Measurements from ENCODE around the gene SLC12A7.
A peak's percentile ranks its signal among the peaks of the same experiment; 100 is the strongest.
"Not testable (repeated sequence)": the region's sequence is repeated elsewhere in the genome, so short reads cannot be mapped to it uniquely, and the experiment has no call there.

SLC12A7 gene

DNA sequence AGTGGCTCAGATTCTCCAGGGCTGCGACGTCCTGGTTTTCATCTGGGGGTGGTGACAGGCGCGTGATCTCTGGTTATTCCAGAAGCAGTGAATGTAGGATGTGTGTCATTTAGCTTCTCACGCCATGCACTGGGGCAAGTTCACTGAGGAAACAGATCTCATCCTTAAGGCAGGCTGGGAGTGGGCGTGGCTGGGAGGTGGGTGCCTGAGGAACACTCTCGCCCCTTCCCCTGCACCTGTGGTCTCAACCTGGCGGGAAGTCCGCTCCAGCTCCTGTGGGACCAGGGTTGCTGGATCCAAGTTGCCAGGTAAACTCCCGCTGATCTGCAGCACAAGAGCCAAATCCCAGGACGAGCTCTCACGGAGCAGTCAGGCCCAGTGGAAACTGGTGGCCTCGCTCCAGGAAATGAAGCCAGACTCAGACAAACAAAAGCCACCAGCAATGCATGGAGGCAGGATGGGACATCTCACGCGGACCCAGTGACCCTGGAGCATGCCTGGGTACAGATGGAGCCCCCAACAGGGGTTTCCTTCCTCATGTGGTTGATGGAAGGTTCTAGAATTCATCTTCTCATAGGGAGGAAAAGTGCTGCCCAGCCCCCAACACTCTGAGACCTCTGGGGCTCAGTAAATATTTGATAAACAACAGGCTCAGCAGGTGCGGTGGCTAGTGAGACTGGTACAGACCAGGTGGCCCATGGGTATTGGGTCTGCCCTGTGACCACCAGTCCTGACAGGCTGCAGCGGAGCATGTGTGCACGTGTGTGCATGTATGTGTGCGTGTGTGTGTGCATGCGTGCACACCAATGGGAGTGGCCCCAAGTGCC is 16.3 kb upstream of the SLC12A7 start:
- DNase-seq: no peak

DNA sequence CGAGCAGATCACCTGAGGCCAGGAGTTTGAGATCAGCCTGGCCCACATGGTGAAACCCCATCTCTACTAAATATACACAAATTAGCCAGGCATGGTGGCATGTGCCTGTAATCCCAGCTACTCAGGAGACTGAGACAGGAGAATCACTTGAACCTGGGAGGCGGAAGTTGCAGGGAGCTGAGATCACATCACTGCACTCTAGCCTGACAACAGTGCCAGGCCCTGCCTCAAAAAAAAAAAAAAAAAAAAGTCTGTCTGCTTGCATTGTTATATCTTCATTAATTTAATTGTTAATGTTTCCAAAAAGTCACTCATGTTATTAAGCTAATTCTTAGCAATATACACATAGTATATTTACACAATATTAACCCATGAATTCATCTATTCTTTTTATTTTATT is 13.8 kb upstream of the SLC12A7 start:
- DNase-seq: not testable (repeated sequence)

- DNase-seq: no peak
These were observed 13.1 kb upstream of the SLC12A7 start for GRCh38 chr5:1125030-1125357.

DNA sequence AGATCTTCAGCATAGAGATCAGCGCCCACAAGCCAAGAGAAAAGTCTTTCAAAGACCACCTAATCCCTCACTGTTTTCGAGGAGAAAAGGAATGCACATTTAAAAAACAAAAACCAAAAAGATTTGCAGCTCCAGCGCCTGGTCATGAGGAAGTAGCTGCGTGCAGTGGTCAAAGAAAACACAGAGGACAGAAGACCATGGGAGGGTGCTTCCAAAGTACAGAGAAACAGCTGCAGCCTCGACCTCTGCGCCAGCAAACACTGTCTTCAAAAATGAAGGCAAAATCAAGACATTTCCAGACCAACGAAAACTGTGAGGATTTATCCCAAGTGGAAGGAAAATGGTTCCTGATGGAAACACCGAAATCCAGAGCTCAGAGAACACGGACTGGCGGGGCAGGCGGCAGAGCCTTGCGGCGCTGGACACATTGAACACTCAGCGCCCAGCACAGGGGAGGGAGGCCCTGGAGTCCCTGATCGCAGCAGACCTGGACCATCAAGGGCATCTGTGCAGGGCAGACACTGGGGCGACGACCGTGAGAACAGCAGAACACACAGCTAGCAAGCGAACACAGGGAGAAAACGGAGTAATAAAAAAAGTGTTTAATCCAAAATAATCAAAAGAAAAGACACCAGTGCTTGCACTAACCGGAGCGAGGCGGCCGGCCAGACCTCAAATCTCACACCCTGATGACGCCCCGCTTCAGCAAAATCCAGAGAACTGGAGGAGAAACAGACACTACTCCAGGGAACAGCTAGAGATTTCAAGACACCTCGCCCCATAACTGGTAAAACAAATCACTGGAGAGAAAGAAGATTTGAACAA is 12.6 kb upstream of the SLC12A7 start:
- DNase-seq: no peak

DNA sequence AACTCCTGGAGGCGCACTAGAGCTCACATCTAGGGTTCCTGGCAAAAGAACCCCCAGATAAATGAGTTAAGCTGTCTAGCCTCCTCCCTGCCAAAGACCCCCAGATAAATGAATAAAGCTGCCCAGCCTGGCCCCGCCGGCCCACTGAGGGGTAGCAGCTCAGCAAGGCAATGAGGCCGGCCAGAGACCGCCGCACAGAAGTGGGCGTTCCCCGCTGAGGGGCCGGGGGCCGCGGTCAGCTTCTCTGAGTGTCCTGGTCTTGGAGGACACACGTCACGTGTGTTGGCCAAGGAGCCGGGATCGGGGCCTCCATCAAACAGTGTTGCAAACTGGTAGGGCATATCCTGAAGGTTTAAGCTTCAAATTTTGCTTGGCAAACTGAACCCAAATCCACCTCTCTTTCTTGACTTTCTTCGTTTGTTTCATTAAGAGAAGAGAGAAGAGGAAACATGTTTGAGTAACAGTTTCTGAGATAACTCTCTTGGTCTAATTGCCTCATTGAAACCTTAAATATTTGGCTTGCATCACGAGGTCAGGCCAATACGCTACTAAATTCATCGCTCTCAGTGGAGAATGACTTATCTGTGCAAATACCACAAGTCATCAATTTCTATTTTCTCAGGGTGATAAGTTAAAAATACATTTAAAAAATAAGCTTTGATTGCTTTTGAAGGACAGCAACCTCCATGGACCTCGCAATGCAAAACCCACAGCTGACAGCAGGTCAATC is 11.7 kb upstream of the SLC12A7 start:
- no peak for DNase-seq

GRCh38 chr5:1122511-1123294 is 10.8 kb upstream of the SLC12A7 start:
- DNase-seq: no peak

DNA sequence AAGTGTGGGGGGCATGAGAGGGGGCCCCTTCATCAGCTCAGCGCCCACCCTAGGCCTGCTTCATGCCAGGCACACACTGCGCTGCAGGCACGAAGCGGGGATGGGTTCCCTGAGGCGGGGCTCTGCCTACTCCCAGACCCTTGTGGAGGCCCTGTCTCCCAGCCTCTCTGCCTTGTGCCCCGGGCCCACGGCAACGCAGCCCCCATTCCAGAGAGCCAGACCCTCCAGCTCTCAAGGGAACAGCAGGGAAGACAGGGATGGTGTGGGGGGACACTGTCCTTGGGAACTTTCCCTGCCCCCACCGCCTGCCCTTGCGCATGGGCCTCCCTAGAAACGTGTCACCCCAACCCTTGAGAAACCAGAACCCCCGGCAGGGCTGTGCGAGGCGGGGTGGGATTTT is 10.0 kb upstream of the SLC12A7 start:
- no peak for DNase-seq

DNA sequence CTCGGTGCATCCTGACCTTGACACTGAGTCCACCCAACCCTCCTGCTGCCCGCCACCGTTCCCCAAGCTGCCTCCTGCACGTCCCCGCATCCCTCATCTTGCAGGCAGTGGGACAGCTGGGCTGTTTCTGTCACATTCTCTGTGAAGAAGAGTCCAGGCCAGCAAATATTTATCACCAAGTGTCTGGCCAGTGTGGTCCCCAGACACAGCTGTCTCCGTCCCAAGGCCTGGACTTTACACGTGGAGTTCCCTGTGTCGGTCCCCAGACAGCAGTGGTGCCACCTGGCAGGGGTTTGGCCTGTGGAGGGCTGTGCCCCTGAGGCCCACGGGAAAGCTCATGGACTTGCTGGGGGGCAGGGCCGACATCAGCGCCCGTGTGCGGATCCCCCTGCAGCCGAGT is 9.2 kb upstream of the SLC12A7 start:
- DNase-seq: no peak

GRCh38 chr5:1120236-1120999 is 8.6 kb upstream of the SLC12A7 start:
- DNase-seq: no peak

DNA sequence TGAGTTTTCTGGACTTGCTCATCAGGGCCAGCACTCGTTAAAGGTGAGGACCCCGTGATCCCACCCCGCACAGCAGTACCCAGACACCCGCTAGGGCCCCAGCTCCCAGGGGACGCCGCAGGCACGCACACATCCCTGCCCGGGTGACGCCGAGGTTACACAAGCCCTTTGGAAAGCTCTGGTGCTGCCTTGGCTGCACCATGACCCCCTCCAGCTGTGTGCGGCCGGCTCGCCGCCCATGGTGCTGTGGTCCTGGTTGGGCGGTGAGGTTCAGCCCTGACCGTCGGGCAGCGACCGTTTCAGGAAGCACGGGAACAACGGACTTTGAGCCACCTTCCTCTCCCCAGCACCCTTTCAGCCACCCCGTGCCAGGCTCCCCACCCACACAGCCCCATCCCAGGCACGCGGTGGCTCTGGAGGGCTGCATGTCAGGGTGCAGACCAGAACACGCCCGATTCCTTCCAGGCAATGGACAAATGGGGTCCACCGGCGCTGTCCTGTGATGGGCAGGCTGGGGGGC is 7.5 kb upstream of the SLC12A7 start:
- DNase-seq: no peak

GRCh38 chr5:1118738-1119137 is 6.9 kb upstream of the SLC12A7 start:
- DNase-seq: peak in 1 of 56 donors; percentile 37

GRCh38 chr5:1118231-1118698 is 6.4 kb upstream of the SLC12A7 start:
- DNase-seq: peak in 21 of 56 donors; percentile 11 to 63 (median 39)

DNA sequence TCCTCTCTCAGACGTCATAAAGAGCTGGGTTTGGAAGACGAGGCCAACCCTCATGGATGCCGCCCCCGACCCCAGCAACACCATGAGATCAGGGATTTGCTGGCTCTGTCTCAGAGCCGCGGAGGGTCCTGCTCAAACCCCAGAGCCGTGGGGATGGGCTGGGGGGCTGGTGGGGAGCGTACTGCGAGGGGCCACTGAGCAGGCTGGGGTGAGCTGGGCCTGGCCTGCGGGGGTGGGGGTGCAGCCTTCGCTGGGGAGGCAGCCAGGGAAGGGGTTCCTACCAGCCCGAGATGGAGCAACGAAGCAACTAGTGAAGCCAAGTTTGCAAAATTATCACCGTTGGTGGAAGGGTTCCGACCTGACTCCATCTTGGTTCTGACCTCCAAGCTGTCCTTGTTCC is 5.1 kb upstream of the SLC12A7 start:
- DNase-seq: no peak

DNA sequence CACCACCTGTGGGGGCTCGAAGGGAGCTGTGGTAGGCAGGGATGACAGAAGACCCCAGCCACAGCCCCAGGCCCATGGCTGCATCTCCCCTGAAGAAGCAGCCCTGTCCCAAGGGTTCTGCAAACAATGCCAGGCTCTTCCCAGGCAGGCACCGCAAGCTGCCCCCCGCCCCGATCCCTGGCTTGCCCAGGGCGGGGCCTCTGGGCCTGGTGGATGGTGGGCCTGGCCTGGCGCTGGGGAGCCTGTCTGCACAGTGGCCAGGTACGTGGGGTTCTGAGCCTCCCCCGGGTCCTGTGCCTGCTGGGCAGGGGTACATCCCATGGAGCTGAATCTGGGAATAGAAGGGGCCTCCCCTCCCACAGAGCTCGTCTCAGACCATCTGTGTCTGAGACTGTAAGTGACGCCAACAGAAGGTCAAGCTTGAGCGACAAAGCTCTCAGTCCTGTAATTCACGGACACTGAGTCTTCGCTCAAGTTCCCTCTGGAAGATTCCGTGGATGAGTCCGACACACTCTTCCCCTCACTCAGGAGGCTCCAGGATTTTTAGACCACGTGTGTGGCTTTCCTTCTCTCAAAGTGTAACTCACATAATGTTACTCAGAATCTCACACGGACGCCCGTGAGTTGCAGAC is 4.4 kb upstream of the SLC12A7 start:
- no peak for DNase-seq

- no peak for DNase-seq
These were observed 3.4 kb upstream of the SLC12A7 start for GRCh38 chr5:1115123-1115815.

DNA sequence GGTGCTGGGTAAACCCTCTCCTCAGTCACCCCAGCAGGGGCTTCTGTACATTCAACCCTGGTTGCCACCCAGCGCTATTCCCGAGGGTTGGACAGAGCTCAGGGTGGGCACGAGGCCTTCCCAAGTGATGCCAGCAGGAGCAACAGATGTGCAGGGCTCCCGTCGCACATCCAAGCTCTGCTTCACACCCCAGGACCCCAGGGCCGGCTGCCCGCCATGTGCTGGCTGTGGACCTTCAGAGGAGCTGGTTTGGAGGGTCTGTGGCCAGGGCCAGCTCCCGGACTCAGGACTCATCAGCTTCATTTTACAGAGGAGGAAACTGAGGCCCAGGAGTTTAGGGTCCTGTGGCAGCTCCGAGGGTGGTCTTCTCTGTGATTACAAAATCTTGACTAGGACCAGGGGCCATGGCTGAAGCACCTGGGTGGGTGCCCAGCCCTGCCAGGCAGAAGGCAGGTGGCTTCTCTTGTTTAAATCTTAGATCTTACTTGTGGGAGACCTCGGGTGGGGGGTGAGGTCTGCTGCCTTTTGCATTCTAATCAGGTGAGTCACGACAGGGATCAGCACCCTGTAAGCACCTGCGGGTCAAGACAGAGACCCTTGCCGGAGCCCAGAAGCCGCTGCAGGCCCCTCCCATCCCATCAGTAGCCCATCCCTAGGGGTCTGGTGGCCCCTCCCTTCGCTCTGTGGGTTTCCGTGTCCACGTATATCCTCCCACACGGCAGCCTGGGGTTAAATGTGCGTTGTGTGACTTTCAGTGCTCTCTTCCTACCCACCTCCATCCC is 2.1 kb upstream of the SLC12A7 start:
- DNase-seq: no peak

DNA sequence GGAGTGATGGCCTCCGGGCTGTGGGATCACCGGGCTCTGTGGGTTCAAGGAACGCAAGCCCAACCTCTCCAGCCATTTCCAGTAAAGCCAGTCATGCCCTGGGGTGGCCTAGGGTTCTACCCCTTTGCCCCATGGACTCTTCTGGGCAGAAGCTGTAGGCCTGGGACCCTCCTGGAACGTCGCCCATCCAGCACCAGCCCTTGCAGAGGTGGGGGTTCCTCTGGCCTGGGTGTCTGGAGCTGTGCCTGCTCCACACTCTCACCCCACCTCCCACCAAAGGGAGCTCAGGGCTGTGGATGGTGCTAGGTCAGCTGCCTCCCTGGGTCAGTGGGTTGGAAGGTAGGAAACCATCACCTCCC is 1.4 kb upstream of the SLC12A7 start:
- no peak for DNase-seq
